Liver (tissue), 3 donors: ENCODE measurements around the gene CELF5.

ENCODE experiments used
- CTCF ChIP-seq: fragments of 150-350 bp; IDR thresholded peaks from 2 replicates; pipeline ENCODE4 v1.5.1; 2017; ENCODE audit warnings: improper control_type of control experiment, low read depth, low read length; ENCODE audit not compliant: missing input control
- JUND ChIP-seq, 2 donors: IDR thresholded peaks; 2 replicates each; pipeline ENCODE4 v1.6.1; 2016; ENCODE audit warnings: antibody characterized with exemption in 2 of 2
- MAX ChIP-seq: IDR thresholded peaks from 2 replicates; pipeline ENCODE4 v1.6.1; 2016; ENCODE audit warnings: antibody characterized with exemption
- RAD21 ChIP-seq, 2 donors: IDR thresholded peaks; 2 replicates each; pipeline ENCODE4 v1.6.1; 2016; ENCODE audit warnings: antibody characterized with exemption in 2 of 2, mild to moderate bottlenecking in 2 of 2
- REST ChIP-seq: IDR thresholded peaks from 2 replicates; pipeline ENCODE4 v1.6.1; 2016; ENCODE audit warnings: antibody characterized with exemption, mild to moderate bottlenecking
- RXRA ChIP-seq, 2 donors: IDR thresholded peaks; 2 replicates each; pipeline ENCODE4 v1.6.1; 2017 to 2018; ENCODE audit warnings: antibody characterized with exemption in 2 of 2, mild to moderate bottlenecking in 1 of 2
- TAF1 ChIP-seq: conservative IDR thresholded peaks from 2 replicates; pipeline ENCODE4 v1.6.1; 2016; ENCODE audit warnings: antibody characterized with exemption, mild to moderate bottlenecking
- donor health status: healthy.
- donor health status: healthy.

GRCh38 chr19:3269916-3270671, 45.6 kb downstream of the CELF5 start:
- no peak for TF ChIP-seq RXRA (IDR thresholded peaks at IDR 0.05)
- TF ChIP-seq CTCF = no peak
- no peak for TF ChIP-seq JUND (IDR thresholded peaks at IDR 0.05)
- TF ChIP-seq MAX = no peak
- no peak for TF ChIP-seq TAF1
- no peak for TF ChIP-seq REST
- no peak for TF ChIP-seq RAD21 (IDR thresholded peaks at IDR 0.05)
